ENCODE data around the gene ZNF554. TPM values are rescaled to one million over a fixed set of nuclear protein-coding genes. Genes with fewer than 3 reads are reported as not detected.
A peak's percentile ranks its signal among the peaks of the same experiment; 100 is the strongest.

The ZNF554 gene
- total RNA-seq, 1 donor = 3.5 TPM

DNA sequence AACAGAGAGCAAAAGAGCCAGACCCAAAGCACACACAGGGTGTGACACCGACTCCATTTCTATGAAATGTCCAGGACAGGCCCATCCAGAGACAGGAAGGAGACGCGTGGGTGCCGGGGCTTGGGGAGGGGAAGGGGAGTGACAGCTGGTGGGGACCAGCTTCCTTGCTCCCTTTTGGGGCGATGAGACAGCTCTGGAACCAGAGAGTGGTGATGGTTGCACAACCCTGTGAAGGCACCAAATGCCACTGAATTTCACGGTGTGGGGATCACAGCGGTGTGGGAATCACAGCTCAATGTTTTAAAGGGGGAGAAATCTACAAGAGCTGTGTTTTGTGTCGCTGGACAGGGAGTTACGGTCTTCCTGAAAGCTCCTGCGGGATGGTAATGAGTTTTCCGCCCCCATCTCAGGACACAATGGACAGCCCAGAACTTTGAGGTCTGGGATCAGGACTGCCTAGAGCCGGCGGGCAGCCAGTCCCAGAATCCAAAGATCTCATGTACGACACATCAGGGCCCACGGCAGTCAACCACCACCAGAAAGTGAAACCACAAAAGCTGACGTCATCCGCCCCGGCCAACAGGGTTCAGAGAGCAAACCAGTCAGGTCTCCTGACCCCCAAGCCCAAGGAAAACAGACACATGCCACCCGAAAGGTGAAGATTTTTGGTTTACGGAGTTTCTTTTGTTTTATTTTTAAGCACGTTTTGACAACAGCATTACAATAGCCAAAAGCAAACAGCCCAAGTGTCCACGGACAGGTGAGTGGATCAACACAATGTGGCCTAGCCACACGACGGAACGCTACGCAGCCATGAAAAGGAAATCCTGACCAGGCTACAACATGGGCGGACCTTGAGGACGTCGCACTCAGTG, 43.9 kb upstream of the ZNF554 start:
- DNase-seq (ENCODE audit: low read depth) = peak; percentile 88
- H3K4me3 ChIP-seq (ENCODE audit: low read depth, low read length) = peak overlapping the region; percentile 43
- TF ChIP-seq, protein P1, sequence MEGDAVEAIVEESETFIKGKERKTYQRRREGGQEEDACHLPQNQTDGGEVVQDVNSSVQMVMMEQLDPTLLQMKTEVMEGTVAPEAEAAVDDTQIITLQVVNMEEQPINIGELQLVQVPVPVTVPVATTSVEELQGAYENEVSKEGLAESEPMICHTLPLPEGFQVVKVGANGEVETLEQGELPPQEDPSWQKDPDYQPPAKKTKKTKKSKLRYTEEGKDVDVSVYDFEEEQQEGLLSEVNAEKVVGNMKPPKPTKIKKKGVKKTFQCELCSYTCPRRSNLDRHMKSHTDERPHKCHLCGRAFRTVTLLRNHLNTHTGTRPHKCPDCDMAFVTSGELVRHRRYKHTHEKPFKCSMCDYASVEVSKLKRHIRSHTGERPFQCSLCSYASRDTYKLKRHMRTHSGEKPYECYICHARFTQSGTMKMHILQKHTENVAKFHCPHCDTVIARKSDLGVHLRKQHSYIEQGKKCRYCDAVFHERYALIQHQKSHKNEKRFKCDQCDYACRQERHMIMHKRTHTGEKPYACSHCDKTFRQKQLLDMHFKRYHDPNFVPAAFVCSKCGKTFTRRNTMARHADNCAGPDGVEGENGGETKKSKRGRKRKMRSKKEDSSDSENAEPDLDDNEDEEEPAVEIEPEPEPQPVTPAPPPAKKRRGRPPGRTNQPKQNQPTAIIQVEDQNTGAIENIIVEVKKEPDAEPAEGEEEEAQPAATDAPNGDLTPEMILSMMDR (IDR thresholded peaks at IDR 0.05; ENCODE audit: insufficient read depth, low read depth, low read length) = no peak

- no peak overlapping the region for H3K4me3 ChIP-seq (ENCODE audit: low read depth, low read length)
- TF ChIP-seq, protein P1 (IDR thresholded peaks at IDR 0.05; ENCODE audit: insufficient read depth, low read depth, low read length) = no peak
- DNase-seq (ENCODE audit: low read depth) = no peak
These were observed 41.5 kb upstream of the ZNF554 start for GRCh38 chr19:2777952-2778683.

GRCh38 chr19:2779121-2779740, 40.4 kb upstream of the ZNF554 start:
- TF ChIP-seq, protein P1 (IDR thresholded peaks at IDR 0.05; ENCODE audit: insufficient read depth, low read depth, low read length) = no peak
- H3K4me3 ChIP-seq (ENCODE audit: low read depth, low read length) = no peak overlapping the region
- DNase-seq (ENCODE audit: low read depth) = no peak

GRCh38 chr19:2780284-2780683, 39.4 kb upstream of the ZNF554 start:
- DNase-seq (ENCODE audit: low read depth) = no peak
- H3K4me3 ChIP-seq (ENCODE audit: low read depth, low read length) = no peak overlapping the region
- TF ChIP-seq, protein P1 (IDR thresholded peaks at IDR 0.05; ENCODE audit: insufficient read depth, low read depth, low read length) = no peak

- H3K4me3 ChIP-seq (ENCODE audit: low read depth, low read length) = peak overlapping the region; percentile 96
- TF ChIP-seq, protein P1 (IDR thresholded peaks at IDR 0.05; ENCODE audit: insufficient read depth, low read depth, low read length) = no peak
- DNase-seq (ENCODE audit: low read depth) = peak; percentile 7
These were observed 37.2 kb upstream of the ZNF554 start for GRCh38 chr19:2782329-2782935.

Measured in fibroblast of villous mesenchyme (primary cell).